ENCODE data around the gene ARHGEF37. TPM values are rescaled to one million over a fixed set of nuclear protein-coding genes. Genes with fewer than 3 reads are reported as not detected.
"Not testable (repeated sequence)": the region's sequence is repeated elsewhere in the genome, so short reads cannot be mapped to it uniquely, and the experiment has no call there.

Gene ARHGEF37
- total RNA-seq, 1 experiment from 2014 or later = 0.32 TPM

DNA sequence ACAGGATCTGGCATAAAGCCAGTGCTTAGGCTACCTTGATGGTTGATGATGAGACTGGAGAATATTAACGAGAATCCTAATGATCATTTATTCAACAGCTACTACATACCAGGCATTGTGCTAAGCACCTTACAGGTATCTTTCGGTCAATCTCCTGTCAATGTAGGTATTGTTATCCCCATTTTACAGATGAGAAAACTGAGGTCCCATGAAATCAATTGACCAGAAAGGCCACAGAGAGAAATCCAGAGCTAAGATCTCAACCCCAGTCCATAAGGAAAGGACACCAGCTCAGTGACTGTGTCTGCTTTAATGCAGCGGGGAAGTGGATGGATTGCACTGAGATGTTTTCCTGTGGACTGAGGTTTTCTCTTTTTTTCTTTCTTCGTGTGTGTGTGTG lies 63.3 kb downstream of the ARHGEF37 start:
- Histone ChIP-seq H3K9me3 (replicated peaks) (no peaks in the 10 kb centered on the region), H3K4me3 (no peak overlapping the region), H3K4me1 (replicated peaks) (no peaks in the 10 kb centered on the region), H3K27ac (no peak overlapping the region), H3K36me3 (no peaks in the 10 kb centered on the region), H3K27me3 (replicated peaks) (no peaks in the 10 kb centered on the region)
- no peak for DNase-seq (ENCODE audit: low read depth in 1 of 2, low spot score in 2 of 2)

DNA sequence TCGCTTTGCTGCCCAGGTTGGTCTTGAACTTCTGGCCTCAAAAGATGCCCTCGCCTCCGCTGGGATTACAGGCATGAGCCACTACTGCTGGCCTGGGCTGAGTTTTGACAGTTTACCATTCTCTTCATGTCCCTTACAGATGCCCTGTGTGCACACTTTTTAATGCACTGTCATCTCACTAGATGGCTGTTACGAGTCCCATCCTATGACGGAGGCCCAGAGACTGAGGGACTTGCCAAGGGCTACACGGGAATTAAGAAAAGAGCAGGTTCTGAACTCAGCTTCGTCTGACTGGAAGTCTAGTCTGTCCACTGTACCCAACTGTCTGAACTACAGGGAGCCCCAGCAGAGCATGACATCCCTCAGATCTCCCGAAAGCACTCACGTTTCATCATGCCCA lies 63.9 kb downstream of the ARHGEF37 start:
- Histone ChIP-seq H3K27me3 (replicated peaks) (no peaks in the 10 kb centered on the region), H3K36me3 (no peaks in the 10 kb centered on the region), H3K4me1 (replicated peaks) (no peaks in the 10 kb centered on the region), H3K4me3 (no peak overlapping the region), H3K9me3 (replicated peaks) (no peaks in the 10 kb centered on the region), H3K27ac (no peak overlapping the region)
- DNase-seq (ENCODE audit: low read depth in 1 of 2, low spot score in 2 of 2) = no peak

DNA sequence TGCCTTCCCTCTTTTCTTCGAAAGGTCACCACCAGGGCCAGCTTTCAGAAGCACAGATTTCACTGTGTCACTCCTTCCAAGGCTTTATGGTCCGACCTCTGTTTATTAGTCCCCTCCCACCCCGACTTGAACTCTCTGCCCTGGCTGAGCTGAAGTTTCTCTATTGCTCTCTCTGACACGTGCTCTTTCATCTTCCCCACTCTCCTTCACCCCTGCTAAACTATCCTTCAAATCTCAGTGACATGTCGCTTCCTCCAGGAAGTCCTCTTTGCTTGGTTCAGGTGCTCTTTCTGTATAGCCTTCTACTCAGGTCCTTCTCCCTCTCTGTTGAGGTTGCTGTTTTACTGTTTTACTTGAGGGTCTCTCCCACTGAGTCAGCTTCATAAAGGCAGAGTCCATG lies 64.4 kb downstream of the ARHGEF37 start:
- DNase-seq (ENCODE audit: low read depth in 1 of 2, low spot score in 2 of 2) = no peak
- Histone ChIP-seq H3K4me1 (replicated peaks) (no peaks in the 10 kb centered on the region), H3K36me3 (no peaks in the 10 kb centered on the region), H3K9me3 (replicated peaks) (no peaks in the 10 kb centered on the region), H3K27ac (no peak overlapping the region), H3K27me3 (replicated peaks) (no peaks in the 10 kb centered on the region), H3K4me3 (no peak overlapping the region)

DNA sequence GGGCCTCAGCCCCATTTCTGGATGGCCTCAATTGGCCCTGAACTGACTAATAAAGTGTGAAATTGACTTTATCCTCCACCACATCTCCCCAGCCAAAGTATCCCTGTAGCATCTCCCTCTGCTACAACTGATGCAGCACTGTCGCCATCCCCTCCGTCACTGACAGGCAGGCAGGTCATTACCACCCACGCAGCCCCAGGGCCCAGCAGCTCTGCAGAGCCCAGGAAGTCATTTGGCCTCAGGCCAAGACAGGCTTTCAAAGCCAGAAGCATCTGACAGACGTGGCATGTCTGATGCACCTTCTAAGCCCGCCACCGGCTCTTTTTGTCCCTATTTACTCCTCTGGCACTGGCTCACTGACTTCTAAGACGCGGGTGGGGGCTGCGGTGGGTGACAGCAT lies 65.3 kb downstream of the ARHGEF37 start:
- Histone ChIP-seq H3K36me3 (no peaks in the 10 kb centered on the region), H3K27ac (no peak overlapping the region), H3K4me1 (replicated peaks) (no peaks in the 10 kb centered on the region), H3K9me3 (replicated peaks) (no peaks in the 10 kb centered on the region), H3K27me3 (replicated peaks) (no peaks in the 10 kb centered on the region), H3K4me3 (no peak overlapping the region)
- DNase-seq (ENCODE audit: low read depth in 1 of 2, low spot score in 2 of 2) = no peak

DNA sequence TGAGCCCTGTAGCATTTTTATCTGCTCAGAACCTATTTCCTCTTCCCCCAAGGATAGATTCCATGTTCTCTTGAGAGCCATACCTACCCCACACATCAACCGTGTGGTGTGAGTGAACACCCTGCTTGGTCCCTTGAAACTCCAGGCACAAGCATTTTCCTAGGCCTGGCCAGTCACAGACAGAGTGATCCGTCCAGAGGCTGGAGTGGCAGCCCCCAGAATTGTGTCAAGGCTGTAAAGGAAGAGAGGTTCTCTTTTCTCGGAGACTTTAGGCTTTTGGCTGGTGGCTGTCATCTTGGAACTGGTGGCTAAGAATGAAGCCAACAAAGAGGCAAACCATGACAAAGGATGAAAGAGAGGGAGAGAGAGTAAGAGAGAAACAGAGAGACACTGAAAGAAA lies 66.0 kb downstream of the ARHGEF37 start:
- H3K9me3 ChIP-seq (replicated peaks) = no peaks in the 10 kb centered on the region

DNA sequence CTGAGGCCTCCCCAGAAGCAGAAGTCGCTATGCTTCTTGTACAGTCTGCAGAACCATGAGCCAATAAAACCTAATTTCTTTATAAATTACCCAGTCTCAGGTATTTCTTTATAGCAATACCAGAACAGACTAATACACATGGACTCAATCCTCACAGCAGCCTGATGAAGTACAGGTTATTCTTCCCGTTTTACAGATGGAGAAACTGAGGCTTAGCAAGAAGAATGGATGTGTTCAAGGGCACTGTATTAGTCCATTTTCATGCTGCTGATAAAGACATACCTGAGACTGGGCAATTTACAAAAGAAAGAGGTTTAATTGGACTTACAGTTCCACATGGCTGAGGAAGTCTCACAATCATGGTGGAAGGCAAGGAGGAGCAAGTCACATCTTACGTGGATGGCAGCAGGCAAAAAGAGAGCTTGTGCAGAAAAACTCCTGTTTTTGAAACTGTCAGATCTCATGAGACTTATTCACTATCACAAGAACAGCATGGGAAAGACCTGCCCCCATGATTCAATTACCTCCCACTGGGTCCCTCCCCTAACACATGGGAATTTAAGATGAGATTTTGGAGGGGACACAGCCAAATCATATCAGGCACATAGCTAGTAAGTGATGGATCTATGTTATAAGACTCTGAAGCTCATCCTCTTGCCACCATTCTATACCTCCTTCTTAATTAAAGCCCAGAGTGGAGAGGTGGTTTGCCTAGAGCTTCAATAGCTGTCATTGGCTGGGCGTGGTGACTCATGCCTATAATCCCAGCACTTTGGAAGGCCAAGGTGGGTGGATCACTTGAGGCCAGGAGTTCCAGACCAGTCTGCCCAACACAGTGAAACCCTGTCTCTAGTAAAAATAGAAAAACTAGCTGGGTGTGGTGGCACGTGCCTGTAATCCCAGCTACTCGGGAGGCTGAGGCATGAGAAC lies 67.4 kb downstream of the ARHGEF37 start:
- H3K27me3 ChIP-seq (replicated peaks); H3K4me1 ChIP-seq (replicated peaks); H3K9me3 ChIP-seq (replicated peaks); H3K4me3 ChIP-seq; H3K36me3 ChIP-seq; DNase-seq (ENCODE audit: low read depth in 1 of 2, low spot score in 2 of 2); H3K27ac ChIP-seq: not testable (repeated sequence)

More for the DNA sequence above, 66.0 kb downstream of the ARHGEF37 start:
- H3K27ac ChIP-seq = no peak overlapping the region
- no peaks in the 10 kb centered on the region for H3K4me1 ChIP-seq (replicated peaks)
- no peaks in the 10 kb centered on the region for H3K36me3 ChIP-seq
- no peak for DNase-seq (ENCODE audit: low read depth in 1 of 2, low spot score in 2 of 2)
- no peak overlapping the region for H3K4me3 ChIP-seq
- no peaks in the 10 kb centered on the region for H3K27me3 ChIP-seq (replicated peaks)

DNA sequence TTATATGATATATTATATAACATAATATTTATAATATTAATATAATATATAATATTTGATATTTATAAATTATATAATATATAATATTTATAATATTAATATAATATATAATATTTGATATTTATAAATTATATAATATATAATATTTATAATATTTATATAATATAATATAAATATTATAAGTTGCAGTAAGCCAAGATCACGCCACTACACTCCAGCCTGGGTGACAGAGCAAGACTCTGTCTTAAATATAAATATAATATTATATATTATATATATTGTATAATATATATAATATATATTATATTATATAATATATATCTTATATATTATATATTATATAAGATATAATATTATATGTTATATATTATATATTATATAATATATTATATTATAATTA lies 68.4 kb downstream of the ARHGEF37 start:
- H3K4me3 ChIP-seq; H3K27me3 ChIP-seq (replicated peaks); H3K4me1 ChIP-seq (replicated peaks); H3K36me3 ChIP-seq; DNase-seq (ENCODE audit: low read depth in 1 of 2, low spot score in 2 of 2); H3K27ac ChIP-seq; H3K9me3 ChIP-seq (replicated peaks): not testable (repeated sequence)

DNA sequence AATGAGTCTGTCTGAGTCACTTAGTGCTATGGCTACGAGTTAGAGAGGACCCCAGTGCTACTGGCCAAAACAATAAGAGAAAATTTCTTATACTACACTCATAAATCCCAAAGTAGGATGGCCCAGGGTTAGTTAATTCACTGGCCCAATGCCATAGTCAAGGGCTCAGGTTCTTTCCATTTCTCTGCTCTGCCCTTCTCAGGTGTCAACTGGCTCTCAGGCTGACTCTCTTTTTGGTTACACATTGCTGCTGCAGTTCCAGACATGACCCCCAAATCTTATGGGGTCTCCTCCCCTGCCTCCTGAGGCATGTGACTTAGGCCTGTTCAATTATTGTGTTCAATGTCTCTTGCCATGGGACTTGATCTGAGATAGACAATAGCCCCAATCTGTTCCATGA lies 70.4 kb downstream of the ARHGEF37 start:
- Histone ChIP-seq H3K9me3 (replicated peaks) (peaks cover 1% of the 10 kb centered on the region; the same call in 1 of the 2 replicates), H3K27me3 (replicated peaks) (no peaks in the 10 kb centered on the region), H3K27ac (no peak overlapping the region), H3K4me1 (replicated peaks) (no peaks in the 10 kb centered on the region), H3K36me3 (no peaks in the 10 kb centered on the region), H3K4me3 (no peak overlapping the region)
- DNase-seq (ENCODE audit: low read depth in 1 of 2, low spot score in 2 of 2) = no peak

GRCh38 chr5:149652697-149653096 lies 71.4 kb downstream of the ARHGEF37 start:
- H3K27me3 ChIP-seq (replicated peaks) = no peaks in the 10 kb centered on the region
- no peaks in the 10 kb centered on the region for H3K36me3 ChIP-seq
- H3K4me1 ChIP-seq (replicated peaks) = no peaks in the 10 kb centered on the region
- DNase-seq (ENCODE audit: low read depth in 1 of 2, low spot score in 2 of 2) = no peak
- no peak overlapping the region for H3K4me3 ChIP-seq
- peaks cover 4% of the 10 kb centered on the region; the same call in 1 of the 2 replicates for H3K9me3 ChIP-seq (replicated peaks)
- no peak overlapping the region for H3K27ac ChIP-seq

GRCh38 chr5:149654231-149654630 lies 72.9 kb downstream of the ARHGEF37 start:
- Histone ChIP-seq H3K27ac (no peak overlapping the region), H3K27me3 (replicated peaks) (no peaks in the 10 kb centered on the region), H3K9me3 (replicated peaks) (peaks cover 4% of the 10 kb centered on the region; the same call in 1 of the 2 replicates), H3K4me1 (replicated peaks) (no peaks in the 10 kb centered on the region), H3K36me3 (no peaks in the 10 kb centered on the region), H3K4me3 (no peak overlapping the region)
- DNase-seq (ENCODE audit: low read depth in 1 of 2, low spot score in 2 of 2) = no peak

DNA sequence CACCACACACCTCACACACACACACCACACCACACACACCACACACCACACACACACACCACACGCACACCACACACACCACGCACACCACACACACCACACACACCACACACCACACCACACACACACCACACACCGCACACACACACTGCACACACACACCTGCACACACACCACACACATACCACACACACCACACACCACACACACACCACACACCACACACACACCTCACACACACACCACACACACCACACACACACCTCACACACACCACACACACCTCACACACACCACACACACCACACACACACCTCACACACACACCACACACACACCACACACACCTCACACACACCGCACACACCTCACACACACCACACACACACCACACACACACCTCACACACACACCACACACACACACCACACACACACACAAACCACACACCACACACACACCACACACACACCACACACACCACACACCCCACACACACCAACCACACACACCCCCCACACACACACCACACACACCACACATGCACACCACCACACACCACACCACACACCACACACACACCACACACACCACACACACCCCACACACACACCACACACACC lies 73.7 kb downstream of the ARHGEF37 start:
- no peaks in the 10 kb centered on the region for H3K4me1 ChIP-seq (replicated peaks)
- H3K27ac ChIP-seq = no peak overlapping the region
- no peak overlapping the region for H3K4me3 ChIP-seq
- no peaks in the 10 kb centered on the region for H3K36me3 ChIP-seq
- no peak for DNase-seq (ENCODE audit: low read depth in 1 of 2, low spot score in 2 of 2)
- 0 out of 2 replicates have a peak, but pooled peaks cover 3% of the 10 kb centered on the region for H3K27me3 ChIP-seq (replicated peaks)
- H3K9me3 ChIP-seq (replicated peaks) = peaks cover 4% of the 10 kb centered on the region; the same call in 1 of the 2 replicates

GRCh38 chr5:149656576-149657182 lies 75.4 kb downstream of the ARHGEF37 start:
- Histone ChIP-seq H3K4me3 (no peak overlapping the region), H3K9me3 (replicated peaks) (peaks cover 4% of the 10 kb centered on the region; the same call in 1 of the 2 replicates), H3K27ac (no peak overlapping the region), H3K27me3 (replicated peaks) (0 out of 2 replicates have a peak, but pooled peaks cover 6% of the 10 kb centered on the region), H3K4me1 (replicated peaks) (no peaks in the 10 kb centered on the region), H3K36me3 (no peaks in the 10 kb centered on the region)
- DNase-seq (ENCODE audit: low read depth in 1 of 2, low spot score in 2 of 2) = no peak

DNA sequence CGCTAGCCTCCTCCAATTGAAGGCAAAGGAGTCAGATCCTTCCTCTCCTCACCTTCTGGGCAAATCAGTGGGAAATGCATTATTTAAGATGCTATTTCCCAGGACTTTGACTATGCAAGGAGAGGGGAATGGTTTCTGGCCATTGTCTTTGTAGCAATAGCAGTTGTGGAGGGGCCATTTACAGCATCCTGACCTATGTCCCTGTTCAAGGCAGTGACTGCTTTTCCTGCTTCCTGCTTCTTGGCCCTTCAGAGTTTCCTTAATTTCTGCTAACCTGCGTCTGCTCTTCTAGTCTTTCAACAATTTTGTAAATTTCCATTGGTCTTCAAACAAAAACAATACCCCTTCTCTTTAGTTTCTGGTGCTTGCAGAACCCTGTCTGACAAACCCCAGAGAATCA lies 76.0 kb downstream of the ARHGEF37 start:
- H3K36me3 ChIP-seq = no peaks in the 10 kb centered on the region
- peaks cover 4% of the 10 kb centered on the region; the same call in 1 of the 2 replicates for H3K9me3 ChIP-seq (replicated peaks)
- H3K27me3 ChIP-seq (replicated peaks) = 0 out of 2 replicates have a peak, but pooled peaks cover 6% of the 10 kb centered on the region
- no peak for DNase-seq (ENCODE audit: low read depth in 1 of 2, low spot score in 2 of 2)
- no peak overlapping the region for H3K27ac ChIP-seq
- no peak overlapping the region for H3K4me3 ChIP-seq
- no peaks in the 10 kb centered on the region for H3K4me1 ChIP-seq (replicated peaks)

DNA sequence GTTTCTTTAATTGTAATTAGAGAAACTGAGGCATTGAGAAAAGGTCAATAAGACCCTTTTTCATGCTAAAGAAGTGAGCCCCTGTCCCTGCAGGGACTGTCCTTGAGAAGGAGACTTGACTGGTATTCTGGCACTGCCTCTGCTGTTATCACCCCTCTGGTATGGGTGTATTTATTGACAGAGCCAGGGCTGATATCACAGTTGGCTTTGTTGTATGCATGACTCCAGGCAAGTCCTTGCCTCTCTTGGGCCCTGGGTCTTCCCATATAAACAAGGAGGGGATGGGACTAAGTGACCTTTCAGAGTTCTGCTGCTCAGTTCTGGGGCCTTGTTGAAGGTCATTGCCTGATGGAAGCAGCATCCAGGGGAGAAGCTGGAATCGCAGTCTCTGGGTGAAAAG lies 77.0 kb downstream of the ARHGEF37 start:
- Histone ChIP-seq H3K4me3 (no peak overlapping the region), H3K27ac (no peak overlapping the region), H3K36me3 (no peaks in the 10 kb centered on the region), H3K9me3 (replicated peaks) (peaks cover 4% of the 10 kb centered on the region; the same call in 1 of the 2 replicates), H3K27me3 (replicated peaks) (0 out of 2 replicates have a peak, but pooled peaks cover 6% of the 10 kb centered on the region), H3K4me1 (replicated peaks) (no peaks in the 10 kb centered on the region)
- DNase-seq (ENCODE audit: low read depth in 1 of 2, low spot score in 2 of 2) = no peak
